Liver (tissue), 3 donors: ENCODE measurements around the gene HDAC5.
"Not testable (repeated sequence)": the region's sequence is repeated elsewhere in the genome, so short reads cannot be mapped to it uniquely, and the experiment has no call there.

Source experiments
- GABPA ChIP-seq, 2 donors: IDR thresholded peaks in 1 of 2; conservative IDR thresholded peaks in 1 of 2; 2 replicates each; pipeline ENCODE4 v1.6.1; 2016; ENCODE audit warnings: antibody characterized with exemption in 2 of 2, mild to moderate bottlenecking in 1 of 2, moderate library complexity in 1 of 2
- YY1 ChIP-seq: IDR thresholded peaks from 2 replicates; pipeline ENCODE4 v1.6.1; 2016; ENCODE audit warnings: antibody characterized with exemption, mild to moderate bottlenecking
- TF ChIP-seq, protein P1 (sequence below): fragments of 150-350 bp; IDR thresholded peaks from 2 replicates; pipeline ENCODE4 v1.5.1; 2017; ENCODE audit warnings: improper control_type of control experiment, low read depth, low read length; ENCODE audit not compliant: missing input control
- TF ChIP-seq, protein P2 (sequence below): IDR thresholded peaks from 2 replicates; pipeline ENCODE4 v1.6.1; 2016; ENCODE audit warnings: antibody characterized with exemption, mild to moderate bottlenecking
- donor health status: healthy.
- donor health status: healthy.

DNA sequence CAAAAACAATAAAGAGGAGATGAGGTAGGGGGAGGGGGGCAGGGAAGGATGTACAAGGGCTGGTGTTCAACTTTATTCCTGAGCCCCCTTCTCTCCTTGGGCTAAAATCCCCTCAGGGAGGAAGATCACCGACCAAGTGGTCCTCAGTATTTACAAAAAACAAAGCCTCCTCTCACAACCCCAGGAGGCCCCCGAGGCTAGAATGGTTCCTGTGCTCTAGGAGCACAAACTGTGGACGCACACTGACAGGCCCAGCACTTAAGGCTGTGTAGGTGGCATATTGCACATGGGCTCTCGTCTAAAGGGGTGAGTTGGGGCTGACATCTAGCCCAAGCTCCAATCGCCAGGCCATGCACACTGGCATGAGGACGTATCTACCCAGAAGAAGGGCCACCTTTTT is 21.6 kb downstream of the HDAC5 start:
- TF ChIP-seq, protein P1, sequence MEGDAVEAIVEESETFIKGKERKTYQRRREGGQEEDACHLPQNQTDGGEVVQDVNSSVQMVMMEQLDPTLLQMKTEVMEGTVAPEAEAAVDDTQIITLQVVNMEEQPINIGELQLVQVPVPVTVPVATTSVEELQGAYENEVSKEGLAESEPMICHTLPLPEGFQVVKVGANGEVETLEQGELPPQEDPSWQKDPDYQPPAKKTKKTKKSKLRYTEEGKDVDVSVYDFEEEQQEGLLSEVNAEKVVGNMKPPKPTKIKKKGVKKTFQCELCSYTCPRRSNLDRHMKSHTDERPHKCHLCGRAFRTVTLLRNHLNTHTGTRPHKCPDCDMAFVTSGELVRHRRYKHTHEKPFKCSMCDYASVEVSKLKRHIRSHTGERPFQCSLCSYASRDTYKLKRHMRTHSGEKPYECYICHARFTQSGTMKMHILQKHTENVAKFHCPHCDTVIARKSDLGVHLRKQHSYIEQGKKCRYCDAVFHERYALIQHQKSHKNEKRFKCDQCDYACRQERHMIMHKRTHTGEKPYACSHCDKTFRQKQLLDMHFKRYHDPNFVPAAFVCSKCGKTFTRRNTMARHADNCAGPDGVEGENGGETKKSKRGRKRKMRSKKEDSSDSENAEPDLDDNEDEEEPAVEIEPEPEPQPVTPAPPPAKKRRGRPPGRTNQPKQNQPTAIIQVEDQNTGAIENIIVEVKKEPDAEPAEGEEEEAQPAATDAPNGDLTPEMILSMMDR: not testable (repeated sequence)
- TF ChIP-seq, protein P2, sequence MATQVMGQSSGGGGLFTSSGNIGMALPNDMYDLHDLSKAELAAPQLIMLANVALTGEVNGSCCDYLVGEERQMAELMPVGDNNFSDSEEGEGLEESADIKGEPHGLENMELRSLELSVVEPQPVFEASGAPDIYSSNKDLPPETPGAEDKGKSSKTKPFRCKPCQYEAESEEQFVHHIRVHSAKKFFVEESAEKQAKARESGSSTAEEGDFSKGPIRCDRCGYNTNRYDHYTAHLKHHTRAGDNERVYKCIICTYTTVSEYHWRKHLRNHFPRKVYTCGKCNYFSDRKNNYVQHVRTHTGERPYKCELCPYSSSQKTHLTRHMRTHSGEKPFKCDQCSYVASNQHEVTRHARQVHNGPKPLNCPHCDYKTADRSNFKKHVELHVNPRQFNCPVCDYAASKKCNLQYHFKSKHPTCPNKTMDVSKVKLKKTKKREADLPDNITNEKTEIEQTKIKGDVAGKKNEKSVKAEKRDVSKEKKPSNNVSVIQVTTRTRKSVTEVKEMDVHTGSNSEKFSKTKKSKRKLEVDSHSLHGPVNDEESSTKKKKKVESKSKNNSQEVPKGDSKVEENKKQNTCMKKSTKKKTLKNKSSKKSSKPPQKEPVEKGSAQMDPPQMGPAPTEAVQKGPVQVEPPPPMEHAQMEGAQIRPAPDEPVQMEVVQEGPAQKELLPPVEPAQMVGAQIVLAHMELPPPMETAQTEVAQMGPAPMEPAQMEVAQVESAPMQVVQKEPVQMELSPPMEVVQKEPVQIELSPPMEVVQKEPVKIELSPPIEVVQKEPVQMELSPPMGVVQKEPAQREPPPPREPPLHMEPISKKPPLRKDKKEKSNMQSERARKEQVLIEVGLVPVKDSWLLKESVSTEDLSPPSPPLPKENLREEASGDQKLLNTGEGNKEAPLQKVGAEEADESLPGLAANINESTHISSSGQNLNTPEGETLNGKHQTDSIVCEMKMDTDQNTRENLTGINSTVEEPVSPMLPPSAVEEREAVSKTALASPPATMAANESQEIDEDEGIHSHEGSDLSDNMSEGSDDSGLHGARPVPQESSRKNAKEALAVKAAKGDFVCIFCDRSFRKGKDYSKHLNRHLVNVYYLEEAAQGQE: not testable (repeated sequence)
- TF ChIP-seq YY1; GABPA (IDR thresholded peaks at IDR 0.05 in 1 of 2, conservative IDR thresholded peaks at IDR 0.05 in 1 of 2): not testable (repeated sequence)
